ENCODE measurements around the gene MRPL44.

Gene MRPL44

DNA sequence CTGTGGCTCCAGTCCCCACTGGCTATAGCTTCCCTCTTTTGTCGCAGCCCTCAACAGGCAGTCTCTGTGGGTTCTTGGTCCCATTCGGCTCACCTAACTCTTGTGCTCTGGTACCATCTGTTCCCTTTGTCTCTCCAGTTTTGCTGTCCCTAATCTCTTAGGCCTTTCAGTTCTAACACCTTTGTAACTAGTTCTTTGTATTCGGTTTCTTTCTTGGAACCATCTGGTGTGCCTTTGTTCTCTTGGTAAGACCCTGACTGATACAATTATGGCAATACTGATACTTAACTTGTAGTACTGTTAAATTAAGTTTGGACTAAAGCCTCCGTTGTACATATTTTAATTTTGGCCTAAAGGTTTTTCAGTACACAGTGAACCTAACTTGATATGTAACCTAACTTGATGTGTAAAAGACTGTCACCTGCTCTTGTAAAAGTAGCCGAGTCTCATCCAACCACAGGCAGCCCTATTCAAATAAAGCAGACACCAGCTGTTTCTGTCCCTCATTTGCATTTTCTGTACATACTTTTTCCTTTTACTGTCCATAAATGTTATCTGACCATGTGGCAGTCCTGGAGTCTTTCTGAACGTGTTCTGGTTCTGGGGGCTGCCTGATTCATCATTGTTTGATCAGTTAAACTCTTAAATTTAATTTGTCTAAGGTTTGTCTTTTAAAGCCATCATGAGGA, 4.8 kb upstream of the MRPL44 start:
- peak overlapping the region; percentile 85 for H3K4me2 ChIP-seq (ENCODE audit: low read length)
- H4K20me1 ChIP-seq (ENCODE audit: insufficient read depth, low read length), result no peaks in the 10 kb centered on the region
- peaks cover 2% of the 10 kb centered on the region for H3K79me2 ChIP-seq (ENCODE audit: low read length)
- H3K9me3 ChIP-seq (ENCODE audit: insufficient read depth, low read length), result no peaks in the 10 kb centered on the region
- H3K27ac ChIP-seq (ENCODE audit: low read length), result peak overlapping the region; percentile 77
- H3K27me3 ChIP-seq (ENCODE audit: low read depth, low read length), result no peaks in the 10 kb centered on the region
- peaks cover 41% of the 10 kb centered on the region for H3K4me1 ChIP-seq (ENCODE audit: low read length)
- TF ChIP-seq EZH2phosphoT487 (IDR thresholded peaks at IDR 0.05; ENCODE audit: low read depth) (no peak), CTCF (IDR thresholded peaks at IDR 0.05; ENCODE audit: low read depth, low read length) (no peak)
- H3K36me3 ChIP-seq (replicated peaks; ENCODE audit: low read depth, low read length), result no peaks in the 10 kb centered on the region
- peak overlapping the region; percentile 94 for H2AFZ ChIP-seq (ENCODE audit: low read depth, low read length)
- H3K4me3 ChIP-seq (ENCODE audit: low read length), result peak overlapping the region; percentile 59
- peak overlapping the region; percentile 56 for H3K9ac ChIP-seq (ENCODE audit: low read length)

- H3K9ac ChIP-seq (ENCODE audit: low read length), result no peak overlapping the region
- no peak for TF ChIP-seq EZH2phosphoT487 (IDR thresholded peaks at IDR 0.05; ENCODE audit: low read depth)
- no peak for TF ChIP-seq CTCF (IDR thresholded peaks at IDR 0.05; ENCODE audit: low read depth, low read length)
- peaks cover 7% of the 10 kb centered on the region; the same call in 1 of the 2 replicates for H4K20me1 ChIP-seq (ENCODE audit: insufficient read depth, low read length)
- H3K4me3 ChIP-seq (ENCODE audit: low read length), result no peak overlapping the region
- H3K27me3 ChIP-seq (ENCODE audit: low read depth, low read length), result no peaks in the 10 kb centered on the region
- H3K4me1 ChIP-seq (ENCODE audit: low read length), result peaks cover 50% of the 10 kb centered on the region
- H2AFZ ChIP-seq (ENCODE audit: low read depth, low read length), result no peak overlapping the region
- H3K79me2 ChIP-seq (ENCODE audit: low read length), result peaks cover 21% of the 10 kb centered on the region
- H3K36me3 ChIP-seq (replicated peaks; ENCODE audit: low read depth, low read length), result peaks cover 4% of the 10 kb centered on the region
- H3K27ac ChIP-seq (ENCODE audit: low read length), result no peak overlapping the region
- no peak overlapping the region for H3K4me2 ChIP-seq (ENCODE audit: low read length)
- H3K9me3 ChIP-seq (ENCODE audit: insufficient read depth, low read length), result no peaks in the 10 kb centered on the region
Observed at GRCh38 chr2:223954401-223954800, 2.9 kb upstream of the MRPL44 start.

GRCh38 chr2:223956300-223956699, 963 bp upstream of the MRPL44 start:
- Histone ChIP-seq H3K4me3 (ENCODE audit: low read length) (peak overlapping the region; percentile 96; the same call in 1 of the 2 replicates), H3K9ac (ENCODE audit: low read length) (no peak overlapping the region), H3K36me3 (replicated peaks; ENCODE audit: low read depth, low read length) (peaks cover 23% of the 10 kb centered on the region), H3K79me2 (ENCODE audit: low read length) (peaks cover 40% of the 10 kb centered on the region), H3K4me1 (ENCODE audit: low read length) (peaks cover 37% of the 10 kb centered on the region), H3K4me2 (ENCODE audit: low read length) (peak overlapping the region; percentile 70), H3K27ac (ENCODE audit: low read length) (no peak overlapping the region), H2AFZ (ENCODE audit: low read depth, low read length) (no peak overlapping the region), H3K27me3 (ENCODE audit: low read depth, low read length) (no peaks in the 10 kb centered on the region), H4K20me1 (ENCODE audit: insufficient read depth, low read length) (peaks cover 11% of the 10 kb centered on the region), H3K9me3 (ENCODE audit: insufficient read depth, low read length) (no peaks in the 10 kb centered on the region)
- TF ChIP-seq CTCF (IDR thresholded peaks at IDR 0.05; ENCODE audit: low read depth, low read length) (no peak), EZH2phosphoT487 (IDR thresholded peaks at IDR 0.05; ENCODE audit: low read depth) (no peak)

DNA sequence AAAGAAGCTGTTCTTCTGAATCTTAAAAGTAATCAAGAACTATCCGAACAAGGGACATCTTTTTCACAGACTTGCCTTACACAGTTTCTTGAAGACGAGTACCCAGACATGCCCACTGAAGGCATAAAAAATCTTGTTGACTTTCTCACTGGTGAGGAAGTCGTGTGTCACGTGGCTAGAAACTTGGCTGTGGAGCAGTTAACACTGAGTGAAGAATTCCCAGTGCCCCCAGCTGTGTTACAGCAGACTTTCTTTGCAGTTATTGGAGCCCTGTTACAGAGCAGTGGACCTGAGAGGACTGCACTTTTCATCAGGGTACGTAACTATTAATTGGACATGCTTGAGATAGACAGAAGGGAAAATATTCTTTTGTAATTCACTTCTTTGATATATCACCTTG, 2.4 kb downstream of the MRPL44 start:
- Histone ChIP-seq H4K20me1 (ENCODE audit: insufficient read depth, low read length) (peaks cover 11% of the 10 kb centered on the region), H3K27me3 (ENCODE audit: low read depth, low read length) (no peaks in the 10 kb centered on the region), H3K36me3 (replicated peaks; ENCODE audit: low read depth, low read length) (peaks cover 32% of the 10 kb centered on the region), H3K4me3 (ENCODE audit: low read length) (no peak overlapping the region), H3K4me2 (ENCODE audit: low read length) (no peak overlapping the region), H3K79me2 (ENCODE audit: low read length) (peaks cover 69% of the 10 kb centered on the region), H3K9me3 (ENCODE audit: insufficient read depth, low read length) (no peaks in the 10 kb centered on the region), H3K4me1 (ENCODE audit: low read length) (peaks cover 20% of the 10 kb centered on the region), H3K27ac (ENCODE audit: low read length) (no peak overlapping the region), H2AFZ (ENCODE audit: low read depth, low read length) (no peak overlapping the region), H3K9ac (ENCODE audit: low read length) (no peak overlapping the region)
- no peak for TF ChIP-seq EZH2phosphoT487 (IDR thresholded peaks at IDR 0.05; ENCODE audit: low read depth)

Data from OCI-LY3 (cell line).